Ovary (tissue), 9 donors: Measurements from ENCODE around the gene EFNA3. TPM values are rescaled to one million over a fixed set of nuclear protein-coding genes. Genes with fewer than 3 reads are reported as not detected.
"Not testable (repeated sequence)": the region's sequence is repeated elsewhere in the genome, so short reads cannot be mapped to it uniquely, and the experiment has no call there.

Source experiments
- DNase-seq, 5 donors: peaks; one replicate each; pipeline ENCODE4 v3.0.0-alpha.2; 2019 to 2020
- H3K27ac ChIP-seq, 2 donors: fragments of 200-600 bp; one replicate each; pipeline versions ENCODE4 v1.5.1 to v1.8.0; 2019 to 2022
- H3K27me3 ChIP-seq: fragments of 200-600 bp; one replicate; pipeline ENCODE4 v1.8.0; 2022
- H3K36me3 ChIP-seq: fragments of 200-600 bp; sonication (generic); one replicate; pipeline ENCODE4 v1.5.1; 2019
- H3K4me1 ChIP-seq: one replicate; pipeline ENCODE4 v1.8.1; 2013; ENCODE audit warnings: mild to moderate bottlenecking, moderate library complexity; ENCODE audit not compliant: insufficient read depth
- H3K4me3 ChIP-seq: fragments of 200-600 bp; sonication (generic); one replicate; pipeline ENCODE4 v1.5.1; 2017
- H3K9me3 ChIP-seq, 2 donors: fragments of 200-600 bp in 1 of 2; sonication (generic) in 1 of 2; one replicate each; pipeline versions ENCODE4 v1.5.1 to v1.8.1; 2013 to 2019; ENCODE audit warnings: mild to moderate bottlenecking in 1 of 2, moderate library complexity in 1 of 2
- CTCF ChIP-seq, 3 donors: fragments of 450-650 bp in 2 of 3; fragments of 200-600 bp in 1 of 3; IDR thresholded peaks; one replicate each; pipeline versions ENCODE4 v1.5.1 to v1.8.0; 2016 to 2022; ENCODE audit warnings: antibody characterized with exemption in 3 of 3, mild to moderate bottlenecking in 1 of 3
- EP300 ChIP-seq: sonication (generic); formaldehyde crosslinking; IDR thresholded peaks from one replicate; pipeline ENCODE4 v1.6.1; 2017; ENCODE audit warnings: antibody characterized with exemption
- POLR2A ChIP-seq: fragments of 450-650 bp; IDR thresholded peaks from one replicate; pipeline ENCODE4 v1.6.1; 2017; ENCODE audit warnings: antibody characterized with exemption, mild to moderate bottlenecking, moderate library complexity
- WGBS, 3 donors: extraction: QIAGEN DNeasy Blood & Tissue Kit in 1 of 3; methylation state at CpG; one replicate each; pipeline versions ENCODE4 v1.1.5 to v1.1.7; 2013 to 2017; 5-methylcytosine and 5-hydroxymethylcytosine counted together
- intact Hi-C, 4 donors: fragments of 100-400 bp; cut with DNase I; formaldehyde crosslinking; loops; one replicate each; pipeline versions ENCODE4 v1.11.0 to v1.15.1; 2022 to 2023
- polyA plus RNA-seq, 2 donors: library from polyadenylated mRNA; stranded (reverse); fragments of 200-250 nt in 1 of 2; fragments of 350-450 nt in 1 of 2; fragmentation: Illumina TruSeq in 1 of 2; extraction: RNeasy Lipid Tissue Mini Kit (QIAGEN cat#74804) in 1 of 2; gene quantifications; one replicate each; pipeline ENCODE4 v1.2.3, GENCODE V29; 2013 to 2014
- total RNA-seq, 7 donors: library from RNA; depleted of rRNA in 2 of 7; stranded (reverse); fragments of >200 nt in 2 of 7; fragmentation: NEBNext Ultra II Directional in 3 of 7; extraction: Animal tissue kit (Norgen Biotek cat#: 25700) in 3 of 7; gene quantifications; one replicate each; pipeline versions ENCODE4 v1.1.0 to v1.2.4, GENCODE V29; 2016 to 2023
- donor health status: DM: no; HTN: no; CAD: no; lungs with moderate emphysema.
- donor health status: DM: no; HTN: no; CAD: no.
- donor health status: Bipolar disorder and iron deficiency.
- donor health status: DM: yes; HTN: yes; CAD: no.
- donor health status: DM: no; HTN: no; CAD: no.
- donor health status: DM: yes; HTN: yes; CAD: no.

EFNA3 gene
- total and polyA plus RNA-seq, 9 donors, result 1.3 to 3.7 (median 2.1) TPM

DNA sequence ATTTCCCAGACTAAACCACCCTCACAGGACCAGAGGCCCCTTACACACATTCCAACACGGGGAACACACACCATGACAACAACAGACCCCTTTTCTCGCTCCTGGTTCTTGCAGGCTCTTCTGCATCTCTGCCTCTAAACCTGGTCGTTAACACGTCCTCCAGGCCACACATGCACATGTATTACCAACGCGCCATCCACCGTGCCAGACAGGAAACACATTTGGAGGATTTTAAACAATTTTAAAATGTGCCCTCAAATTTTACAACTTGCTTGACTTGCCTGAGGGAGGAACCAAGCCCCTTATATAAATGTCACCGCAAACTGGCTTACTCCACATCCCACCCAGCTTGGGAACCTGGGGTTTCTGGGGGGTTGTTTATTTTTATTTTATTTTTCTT, 32.2 kb downstream of the EFNA3 start:
- WGBS, 3 donors, result 60 to 72% (median 70%) methylated on average over 8 of the region's 8 CpGs
- TF ChIP-seq POLR2A (no peak), CTCF (IDR thresholded peaks at IDR 0.05) (no peak), EP300 (no peak)
- Histone ChIP-seq H3K4me3 (no peak overlapping the region), H3K27ac (no peak overlapping the region), H3K27me3 (no peaks in the 10 kb centered on the region), H3K4me1 (no peaks in the 10 kb centered on the region), H3K36me3 (no peaks in the 10 kb centered on the region), H3K9me3 (no peaks in the 10 kb centered on the region)
- intact Hi-C loops, result no loop called here
- no peak for DNase-seq

DNA sequence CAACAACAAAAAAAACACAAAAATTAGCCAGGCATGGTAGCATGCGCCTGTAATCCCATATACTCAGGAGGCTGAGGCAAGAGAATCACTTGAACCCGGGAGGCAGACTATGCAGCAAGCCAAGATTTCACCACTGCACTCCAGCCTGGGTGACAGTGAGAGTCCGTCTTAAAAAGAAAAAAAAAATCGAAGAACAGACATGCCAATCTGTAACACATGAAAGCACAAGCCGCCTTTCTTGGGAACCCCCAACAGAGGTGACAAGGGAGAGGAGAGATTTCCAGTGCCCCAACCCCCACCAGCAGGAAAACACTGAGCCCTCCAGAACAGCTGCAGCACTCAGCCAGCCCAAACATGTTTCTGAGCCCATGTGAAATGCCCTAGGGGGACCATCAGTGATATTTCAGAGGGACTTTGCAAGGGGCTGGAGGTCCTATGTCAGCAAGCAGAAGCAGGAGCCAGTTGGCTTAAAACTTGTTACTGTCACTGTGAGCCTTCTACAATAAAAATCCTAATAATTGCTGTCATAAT, 34.9 kb downstream of the EFNA3 start:
- Histone ChIP-seq H3K27me3 (no peaks in the 10 kb centered on the region), H3K36me3 (no peaks in the 10 kb centered on the region), H3K4me1 (no peaks in the 10 kb centered on the region), H3K9me3 (no peaks in the 10 kb centered on the region), H3K27ac (no peak overlapping the region), H3K4me3 (no peak overlapping the region)
- 70 to 79% (median 73%) methylated on average over 5 of the region's 5 CpGs for WGBS, 3 donors
- no peak for DNase-seq
- intact Hi-C loops, result no loop called here
- no peak for TF ChIP-seq CTCF (IDR thresholded peaks at IDR 0.05)
- no peak for TF ChIP-seq POLR2A
- TF ChIP-seq EP300, result no peak

DNA sequence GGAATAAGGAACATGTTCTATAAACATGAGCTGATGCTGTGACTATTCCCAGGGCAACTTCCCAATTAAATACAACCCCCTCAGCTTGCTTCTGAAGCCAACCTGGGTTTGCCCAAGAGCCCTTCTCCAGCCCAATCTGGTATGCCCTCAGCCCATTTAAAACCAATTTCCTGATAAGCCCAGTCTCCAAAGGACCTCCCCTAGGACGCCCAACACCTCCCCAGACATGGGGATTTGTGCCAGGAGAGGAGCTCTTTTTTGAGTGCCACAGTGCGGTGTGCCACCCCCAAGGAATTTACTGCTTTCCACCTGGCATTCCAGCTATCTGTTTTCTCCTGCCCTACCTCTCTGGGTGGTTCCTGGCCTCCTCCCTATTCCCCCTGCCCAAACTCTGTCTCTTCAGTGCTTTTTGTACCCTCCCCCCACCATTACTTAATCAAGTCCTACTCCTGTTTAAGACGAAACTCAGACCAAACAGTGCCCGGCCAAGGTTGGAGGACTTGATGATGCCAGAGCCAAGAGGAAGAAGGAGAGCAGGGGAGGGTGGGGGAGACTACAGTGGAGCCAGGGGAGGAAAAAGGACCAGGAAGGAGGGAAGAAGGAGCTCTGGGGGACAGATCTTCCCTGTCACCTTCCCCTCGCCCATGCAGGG, 37.6 kb downstream of the EFNA3 start:
- Histone ChIP-seq H3K4me3 (no peak overlapping the region), H3K36me3 (no peaks in the 10 kb centered on the region), H3K4me1 (no peaks in the 10 kb centered on the region), H3K27ac (no peak overlapping the region), H3K27me3 (no peaks in the 10 kb centered on the region), H3K9me3 (no peaks in the 10 kb centered on the region)
- no peak for DNase-seq
- intact Hi-C loops, result no loop called here
- TF ChIP-seq EP300 (no peak), CTCF (IDR thresholded peaks at IDR 0.05) (no peak), POLR2A (no peak)
- WGBS, 3 donors, result 41 to 54% (median 52%) methylated on average over 5 of the region's 5 CpGs

GRCh38 chr1:155117610-155118009, 39.0 kb downstream of the EFNA3 start:
- no peak for DNase-seq
- WGBS, 3 donors, result 50 to 58% (median 55%) methylated on average over 4 of the region's 4 CpGs
- Histone ChIP-seq H3K27me3 (no peaks in the 10 kb centered on the region), H3K36me3 (no peaks in the 10 kb centered on the region), H3K27ac (no peak overlapping the region), H3K9me3 (no peaks in the 10 kb centered on the region), H3K4me3 (no peak overlapping the region), H3K4me1 (no peaks in the 10 kb centered on the region)
- intact Hi-C loops, result no loop called here
- TF ChIP-seq CTCF (IDR thresholded peaks at IDR 0.05) (no peak), POLR2A (no peak), EP300 (no peak)

- H3K27me3 ChIP-seq, H3K27ac ChIP-seq, DNase-seq, H3K9me3 ChIP-seq, H3K36me3 ChIP-seq, H3K4me1 ChIP-seq, intact Hi-C loops, H3K4me3 ChIP-seq: not testable (repeated sequence)
- 83 to 92% (median 85%) methylated on average over 7 of the region's 7 CpGs for WGBS, 3 donors
Measured at GRCh38 chr1:155118090-155118489, 39.5 kb downstream of the EFNA3 start.
